Midbrain (tissue), 1 donor: ENCODE measurements around the gene AMY1A.
"Not testable (repeated sequence)": the region's sequence is repeated elsewhere in the genome, so short reads cannot be mapped to it uniquely, and the experiment has no call there.

Experiments used
- DNase-seq: peaks from one replicate; lab custom pipeline; 2025; lab: John Stamatoyannopoulos, UW

Gene AMY1A

GRCh38 chr1:103655460-103655859, at the start of gene AMY1A:
AMY1A (plus strand) TSS chr1:103655760; CDS start chr1:103656331, 571 bp downstream.
- not testable (repeated sequence) for DNase-seq

GRCh38 chr1:103616362-103616761, 39.2 kb upstream of the AMY1A start:
- no peak for DNase-seq

- not testable (repeated sequence) for DNase-seq
These were observed 38.5 kb upstream of the AMY1A start, which contains the start of gene AMY2A for GRCh38 chr1:103616994-103617477. AMY2A (plus strand) TSS chr1:103617427; CDS start chr1:103617441, 14 bp downstream.

- not testable (repeated sequence) for DNase-seq
These were observed 28.1 kb upstream of the AMY1A start for GRCh38 chr1:103627436-103627835.

GRCh38 chr1:103641194-103641593, 14.4 kb upstream of the AMY1A start:
- not testable (repeated sequence) for DNase-seq

- not testable (repeated sequence) for DNase-seq
These were observed 11.7 kb upstream of the AMY1A start for GRCh38 chr1:103643908-103644307.

GRCh38 chr1:103650305-103650704, 5.3 kb upstream of the AMY1A start:
- not testable (repeated sequence) for DNase-seq

- DNase-seq: not testable (repeated sequence)
These were observed 4.7 kb upstream of the AMY1A start for GRCh38 chr1:103650889-103651288.

GRCh38 chr1:103654133-103654532, 1.4 kb upstream of the AMY1A start:
- DNase-seq: not testable (repeated sequence)

- DNase-seq: not testable (repeated sequence)
These were observed 20.8 kb downstream of the AMY1A start for GRCh38 chr1:103676335-103676734.

- not testable (repeated sequence) for DNase-seq
These were observed 40.5 kb downstream of the AMY1A start, which contains the start of gene AMY1B for GRCh38 chr1:103696110-103696509. AMY1B (minus strand) TSS chr1:103696210; CDS start chr1:103695639, 571 bp downstream.

GRCh38 chr1:103697430-103697829, 41.9 kb downstream of the AMY1A start:
- DNase-seq: not testable (repeated sequence)

- DNase-seq: not testable (repeated sequence)
These were observed 45.1 kb downstream of the AMY1A start for GRCh38 chr1:103700669-103701068.

- DNase-seq: not testable (repeated sequence)
These were observed 45.7 kb downstream of the AMY1A start for GRCh38 chr1:103701256-103701655.

GRCh38 chr1:103707670-103708069, 52.1 kb downstream of the AMY1A start:
- DNase-seq: not testable (repeated sequence)

GRCh38 chr1:103710381-103710780, 54.8 kb downstream of the AMY1A start:
- not testable (repeated sequence) for DNase-seq
